22Rv1 (cell line): ENCODE measurements around the gene UBAP2L.

Experiments used
- CTCF ChIP-seq: fragments of 450-650 bp; IDR thresholded peaks from 2 replicates; pipeline ENCODE4 v1.5.1; 2017; ENCODE audit warnings: mild to moderate bottlenecking
- ZFX ChIP-seq: fragments of 450-650 bp; IDR thresholded peaks from 2 replicates; pipeline ENCODE4 v1.6.1; 2017; ENCODE audit warnings: antibody characterized with exemption, borderline replicate concordance

GRCh38 chr1:154174654-154175053 lies 46.1 kb upstream of the UBAP2L start:
- TF ChIP-seq CTCF: no peak
- TF ChIP-seq ZFX: no peak
